HepG2 (cell line): ENCODE data around the gene UBE2C. TPM values are rescaled to one million over a fixed set of nuclear protein-coding genes. Genes with fewer than 3 reads are reported as not detected.
A peak's percentile ranks its signal among the peaks of the same experiment; 100 is the strongest.

Experiments used
- AKAP8 ChIP-seq: sonication (generic); formaldehyde crosslinking; IDR thresholded peaks from 2 replicates; pipeline ENCODE4 v1.5.1; 2020; ENCODE audit warnings: mild to moderate bottlenecking, missing genetic modification reagents
- ATRX ChIP-seq: sonication (generic); formaldehyde crosslinking; IDR thresholded peaks from 2 replicates; pipeline ENCODE4 v1.4.0; 2020; ENCODE audit warnings: missing genetic modification reagents, borderline replicate concordance
- CREM ChIP-seq, 2 experiments: sonication (generic) in 1 of 2; formaldehyde crosslinking in 1 of 2; IDR thresholded peaks; 2 replicates each; pipeline versions ENCODE4 v1.4.0 to v1.6.1; 2016 to 2020; ENCODE audit warnings: antibody characterized with exemption in 1 of 2, mild to moderate bottlenecking in 1 of 2, missing genetic modification reagents in 1 of 2
- GATAD2A ChIP-seq: IDR thresholded peaks from 2 replicates; pipeline ENCODE4 v1.6.1; 2016
- MBNL3 ChIP-seq: fragments of 250-450 bp; sonication (Bioruptor Pico); conservative IDR thresholded peaks from 2 replicates; pipeline ENCODE4 v1.8.0; 2022; ENCODE audit warnings: mild to moderate bottlenecking, inconsistent platforms
- ZBTB1 ChIP-seq: sonication (generic); formaldehyde crosslinking; IDR thresholded peaks from 2 replicates; pipeline ENCODE4 v1.4.0; 2020; ENCODE audit warnings: missing genetic modification reagents, borderline replicate concordance
- ZNF121 ChIP-seq: sonication (generic); formaldehyde crosslinking; IDR thresholded peaks from 2 replicates; pipeline ENCODE4 v1.5.0; 2020; ENCODE audit warnings: mild to moderate bottlenecking, missing genetic modification reagents
- ZNF441 ChIP-seq: sonication (generic); formaldehyde crosslinking; IDR thresholded peaks from 2 replicates; pipeline ENCODE4 v1.7.0; 2021; ENCODE audit warnings: missing genetic modification reagents, borderline replicate concordance
- ZNF546 ChIP-seq: sonication (generic); formaldehyde crosslinking; conservative IDR thresholded peaks from 2 replicates; pipeline ENCODE4 v1.8.1; 2023; ENCODE audit warnings: mild to moderate bottlenecking, missing genetic modification reagents
- ZNF776 ChIP-seq: sonication (generic); formaldehyde crosslinking; IDR thresholded peaks from 2 replicates; pipeline ENCODE4 v1.4.0; 2020; ENCODE audit warnings: mild to moderate bottlenecking, missing genetic modification reagents
- polyA plus RNA-seq, 8 experiments: library from polyadenylated mRNA; depleted of rRNA in 3 of 8; stranded (reverse) in 7 of 8; unstranded in 1 of 8; fragments of >200 nt; fragmentation: Illumina TruSeq in 4 of 8; extraction: Trizol in 4 of 8; gene quantifications; 2 replicates each; pipeline versions ENCODE4 v1.2.1 to v1.2.3, GENCODE V29; 2011 to 2016; ENCODE audit warnings: low read depth in 4 of 8, missing spikeins in 1 of 8, mixed read lengths in 1 of 8; ENCODE audit not compliant: insufficient read depth in 1 of 8
- total RNA-seq, 5 experiments: library from RNA; depleted of rRNA; stranded (reverse); fragments of >200 nt; fragmentation: Illumina TruSeq; extraction: Trizol; gene quantifications; 2 replicates each; pipeline ENCODE4 v1.2.3, GENCODE V29; 2016; ENCODE audit warnings: low read depth in 1 of 5
- TF ChIP-seq, protein P1 (sequence below): sonication (generic); formaldehyde crosslinking; IDR thresholded peaks from 2 replicates; pipeline ENCODE4 v1.8.0; 2022; ENCODE audit warnings: mild to moderate bottlenecking, missing genetic modification reagents, moderate library complexity
- TF ChIP-seq, protein P2 (sequence below): sonication (generic); formaldehyde crosslinking; IDR thresholded peaks from 2 replicates; pipeline ENCODE4 v1.4.0; 2020; ENCODE audit warnings: missing genetic modification reagents; ENCODE audit errors: not compliant biosample characterization
- TF ChIP-seq, protein P3 (sequence below): sonication (generic); formaldehyde crosslinking; IDR thresholded peaks from 2 replicates; pipeline ENCODE4 v1.4.0; 2020; ENCODE audit warnings: missing genetic modification reagents

UBE2C gene
- total and polyA plus RNA-seq, 2 of the 13 experiments (the other 11 are each of a cell fraction or from before 2014, with no cell fraction given) = 100 to 123 TPM

DNA sequence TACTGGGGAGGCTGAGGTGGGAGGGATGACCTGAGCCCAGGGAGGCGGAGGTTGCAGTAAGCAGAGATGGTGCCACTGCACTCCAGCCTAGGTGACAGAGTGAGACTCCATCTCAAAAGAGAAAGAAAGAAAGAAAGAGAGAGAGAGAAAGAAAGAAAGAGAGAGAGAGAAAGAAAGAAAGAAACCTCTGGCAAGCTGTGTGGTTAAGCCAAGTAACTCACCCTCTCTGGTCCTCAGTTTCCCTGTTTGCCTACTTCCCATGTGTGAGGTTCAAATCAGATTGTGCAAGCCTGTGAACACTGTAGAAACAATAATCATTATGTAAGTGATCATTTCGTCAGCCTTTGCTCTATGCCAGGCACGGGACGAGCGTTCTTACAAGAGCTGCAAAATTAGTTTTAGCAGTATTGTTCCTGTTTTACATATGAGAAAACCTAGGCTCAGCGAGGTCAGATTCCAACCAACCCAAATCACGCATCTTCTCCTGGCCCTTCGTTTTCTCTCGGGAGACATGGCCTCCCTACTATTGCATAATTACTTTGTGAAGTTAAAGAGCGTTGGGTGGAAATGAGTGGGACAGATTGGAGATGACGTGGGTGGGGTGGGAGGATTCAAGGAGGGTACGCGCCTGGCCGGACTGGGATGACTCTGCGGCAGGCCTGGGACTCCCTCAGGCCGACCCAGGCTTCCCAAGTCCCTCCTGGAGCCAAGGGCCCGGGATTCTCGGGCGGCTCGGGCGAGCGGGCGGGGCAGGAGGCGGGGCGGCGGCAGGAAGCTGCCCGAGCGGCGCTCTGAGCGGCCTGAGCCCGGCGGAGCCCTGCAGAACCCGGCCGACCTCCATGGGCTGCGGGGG is 20.8 kb downstream of the UBE2C start, which contains the start of gene SNX21 (continued):
- TF ChIP-seq ZNF776 (CRISPR knock-in tag) (no peak), AKAP8 (CRISPR knock-in tag) (no peak), CREM (IDR thresholded peaks at IDR 0.05) (peak; percentile 59), CREM (CRISPR knock-in tag; IDR thresholded peaks at IDR 0.05) (no peak), GATAD2A (CRISPR knock-in tag) (peak; percentile 62; the same call in 1 of the 2 replicates), ATRX (no peak), ZNF546 (CRISPR knock-in tag) (no peak), MBNL3 (CRISPR knock-in tag) (no peak), ZNF441 (CRISPR knock-in tag) (0 out of 2 replicates have a peak, but pooled peaks have one; percentile 8), ZBTB1 (CRISPR knock-in tag) (no peak), ZNF121 (no peak)
- TF ChIP-seq, protein P1, sequence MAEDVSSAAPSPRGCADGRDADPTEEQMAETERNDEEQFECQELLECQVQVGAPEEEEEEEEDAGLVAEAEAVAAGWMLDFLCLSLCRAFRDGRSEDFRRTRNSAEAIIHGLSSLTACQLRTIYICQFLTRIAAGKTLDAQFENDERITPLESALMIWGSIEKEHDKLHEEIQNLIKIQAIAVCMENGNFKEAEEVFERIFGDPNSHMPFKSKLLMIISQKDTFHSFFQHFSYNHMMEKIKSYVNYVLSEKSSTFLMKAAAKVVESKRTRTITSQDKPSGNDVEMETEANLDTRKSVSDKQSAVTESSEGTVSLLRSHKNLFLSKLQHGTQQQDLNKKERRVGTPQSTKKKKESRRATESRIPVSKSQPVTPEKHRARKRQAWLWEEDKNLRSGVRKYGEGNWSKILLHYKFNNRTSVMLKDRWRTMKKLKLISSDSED (CRISPR knock-in tag) = no peak
- TF ChIP-seq, protein P2, sequence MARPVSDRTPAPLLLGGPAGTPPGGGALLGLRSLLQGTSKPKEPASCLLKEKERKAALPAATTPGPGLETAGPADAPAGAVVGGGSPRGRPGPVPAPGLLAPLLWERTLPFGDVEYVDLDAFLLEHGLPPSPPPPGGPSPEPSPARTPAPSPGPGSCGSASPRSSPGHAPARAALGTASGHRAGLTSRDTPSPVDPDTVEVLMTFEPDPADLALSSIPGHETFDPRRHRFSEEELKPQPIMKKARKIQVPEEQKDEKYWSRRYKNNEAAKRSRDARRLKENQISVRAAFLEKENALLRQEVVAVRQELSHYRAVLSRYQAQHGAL = peak; percentile 84
- TF ChIP-seq, protein P3, sequence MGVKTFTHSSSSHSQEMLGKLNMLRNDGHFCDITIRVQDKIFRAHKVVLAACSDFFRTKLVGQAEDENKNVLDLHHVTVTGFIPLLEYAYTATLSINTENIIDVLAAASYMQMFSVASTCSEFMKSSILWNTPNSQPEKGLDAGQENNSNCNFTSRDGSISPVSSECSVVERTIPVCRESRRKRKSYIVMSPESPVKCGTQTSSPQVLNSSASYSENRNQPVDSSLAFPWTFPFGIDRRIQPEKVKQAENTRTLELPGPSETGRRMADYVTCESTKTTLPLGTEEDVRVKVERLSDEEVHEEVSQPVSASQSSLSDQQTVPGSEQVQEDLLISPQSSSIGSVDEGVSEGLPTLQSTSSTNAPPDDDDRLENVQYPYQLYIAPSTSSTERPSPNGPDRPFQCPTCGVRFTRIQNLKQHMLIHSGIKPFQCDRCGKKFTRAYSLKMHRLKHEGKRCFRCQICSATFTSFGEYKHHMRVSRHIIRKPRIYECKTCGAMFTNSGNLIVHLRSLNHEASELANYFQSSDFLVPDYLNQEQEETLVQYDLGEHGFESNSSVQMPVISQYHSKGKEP (CRISPR knock-in tag) = no peak; the same call in 1 of the 2 replicates
